Activated T-cell treated with anti-CD3 and anti-CD28 coated beads, Interleukin-2, amount 50 U/mL, for 1 hour (primary cell): ENCODE data around the gene GAP43.

Source experiments
- DNase-seq: peaks from one replicate; pipeline ENCODE4 v3.0.0-alpha.2; 2020

Gene GAP43

GRCh38 chr3:115623044-115623868, at the start of gene GAP43:
Gene GAP43, plus strand, starts transcription at chr3:115623510. Its CDS starts 180 bp downstream, at chr3:115623690.
- DNase-seq: no peak

DNA sequence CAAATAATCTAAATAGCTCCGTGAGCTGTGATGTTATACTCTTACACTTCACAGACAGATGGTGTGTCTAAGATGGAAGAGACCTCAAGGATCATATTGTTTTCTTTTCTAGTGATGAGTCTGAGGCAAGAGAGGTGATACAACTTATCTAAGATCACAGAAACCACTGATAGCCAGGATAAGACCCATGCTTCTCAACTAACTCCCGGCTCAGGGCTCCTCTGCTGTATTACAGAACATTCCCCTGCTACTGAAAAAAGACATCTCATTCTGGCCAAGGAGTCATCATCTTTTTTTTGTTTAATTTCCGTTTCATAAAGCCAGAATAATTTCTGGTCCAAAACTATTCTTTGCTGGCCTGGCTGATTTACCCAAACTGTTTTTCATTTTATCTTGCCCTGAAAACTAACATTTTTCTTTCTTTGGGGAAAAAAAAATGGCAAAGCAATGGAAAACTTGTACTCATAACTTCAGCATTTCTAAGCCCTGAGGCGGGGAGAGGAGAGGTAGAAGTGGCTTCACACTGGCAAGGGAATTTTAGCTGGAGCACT, 46.9 kb upstream of the GAP43 start:
- no peak for DNase-seq

DNA sequence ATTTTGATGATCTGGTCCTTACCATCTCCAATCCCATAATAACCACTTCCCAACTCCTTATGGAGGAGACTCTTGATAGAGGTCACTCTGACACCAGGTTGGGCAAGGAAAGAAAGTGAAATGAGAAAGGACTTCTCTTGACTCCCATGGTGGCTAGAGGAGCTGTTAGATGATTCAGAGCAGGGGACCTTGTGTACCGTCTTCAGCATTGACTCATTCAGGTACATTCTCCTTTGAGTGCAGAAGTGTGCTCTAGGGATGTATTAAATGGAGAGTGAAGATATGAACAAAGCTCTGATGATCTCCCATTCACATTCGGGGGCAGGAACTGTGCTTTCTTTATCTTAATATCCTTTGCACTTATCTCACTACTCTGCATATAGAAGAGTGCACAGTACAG, 46.3 kb upstream of the GAP43 start:
- DNase-seq: no peak

DNA sequence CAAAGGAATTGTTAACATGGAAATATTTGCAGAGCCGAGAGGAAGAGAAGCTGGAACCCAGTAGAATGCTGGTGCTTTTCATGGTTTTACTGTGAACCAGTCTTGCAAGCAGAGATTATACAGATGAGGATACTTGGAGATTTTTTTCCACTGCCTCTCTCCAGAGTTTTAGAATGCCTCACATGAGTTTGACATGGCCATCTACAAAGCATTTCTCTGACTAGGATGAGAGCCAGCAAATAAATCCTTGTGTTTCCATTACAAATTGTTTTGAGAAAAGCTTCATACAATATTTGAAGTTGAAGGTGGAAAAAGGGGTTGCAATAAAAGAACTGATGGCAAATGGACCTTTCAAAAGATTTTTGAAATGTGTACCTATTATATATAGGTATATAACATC, 45.0 kb upstream of the GAP43 start:
- no peak for DNase-seq

- no peak for DNase-seq
These were observed 42.7 kb upstream of the GAP43 start for GRCh38 chr3:115580566-115580965.

DNA sequence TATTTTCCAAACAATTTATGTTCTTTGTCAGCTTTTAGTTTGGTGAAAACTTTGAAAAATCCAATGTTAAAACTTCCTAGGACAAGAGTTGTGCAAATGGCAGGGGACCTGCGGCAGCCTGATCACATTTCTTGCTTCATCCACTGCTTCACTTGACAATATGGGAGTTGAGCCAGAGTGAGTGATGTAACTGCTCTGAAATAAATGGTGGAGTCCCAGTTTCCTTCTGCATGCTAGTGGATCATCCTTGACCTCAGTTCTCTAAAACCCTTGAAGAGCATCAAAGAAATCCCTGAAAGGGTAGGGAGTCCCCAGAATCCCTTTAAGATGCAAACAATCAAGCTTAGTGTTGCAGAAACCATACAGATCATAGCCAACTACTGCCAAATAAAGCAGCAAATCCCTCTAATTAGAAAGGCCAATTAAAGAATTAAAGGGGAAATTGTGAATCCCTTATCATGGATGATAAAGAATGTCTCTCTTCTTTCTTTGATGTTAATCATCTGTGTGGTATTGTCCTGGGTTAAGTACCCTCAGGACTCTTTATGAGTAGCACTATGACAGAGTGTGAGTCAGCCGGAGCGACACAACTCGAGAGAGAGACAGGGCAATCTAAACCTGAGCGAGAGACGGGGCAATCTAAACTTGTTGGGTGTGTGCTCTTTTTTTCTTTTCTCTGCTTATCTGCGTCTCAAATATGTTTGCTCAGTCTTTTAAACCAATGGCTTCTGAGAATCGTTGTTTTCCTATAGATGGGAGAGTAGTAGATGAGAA, 41.8 kb upstream of the GAP43 start:
- no peak for DNase-seq

DNA sequence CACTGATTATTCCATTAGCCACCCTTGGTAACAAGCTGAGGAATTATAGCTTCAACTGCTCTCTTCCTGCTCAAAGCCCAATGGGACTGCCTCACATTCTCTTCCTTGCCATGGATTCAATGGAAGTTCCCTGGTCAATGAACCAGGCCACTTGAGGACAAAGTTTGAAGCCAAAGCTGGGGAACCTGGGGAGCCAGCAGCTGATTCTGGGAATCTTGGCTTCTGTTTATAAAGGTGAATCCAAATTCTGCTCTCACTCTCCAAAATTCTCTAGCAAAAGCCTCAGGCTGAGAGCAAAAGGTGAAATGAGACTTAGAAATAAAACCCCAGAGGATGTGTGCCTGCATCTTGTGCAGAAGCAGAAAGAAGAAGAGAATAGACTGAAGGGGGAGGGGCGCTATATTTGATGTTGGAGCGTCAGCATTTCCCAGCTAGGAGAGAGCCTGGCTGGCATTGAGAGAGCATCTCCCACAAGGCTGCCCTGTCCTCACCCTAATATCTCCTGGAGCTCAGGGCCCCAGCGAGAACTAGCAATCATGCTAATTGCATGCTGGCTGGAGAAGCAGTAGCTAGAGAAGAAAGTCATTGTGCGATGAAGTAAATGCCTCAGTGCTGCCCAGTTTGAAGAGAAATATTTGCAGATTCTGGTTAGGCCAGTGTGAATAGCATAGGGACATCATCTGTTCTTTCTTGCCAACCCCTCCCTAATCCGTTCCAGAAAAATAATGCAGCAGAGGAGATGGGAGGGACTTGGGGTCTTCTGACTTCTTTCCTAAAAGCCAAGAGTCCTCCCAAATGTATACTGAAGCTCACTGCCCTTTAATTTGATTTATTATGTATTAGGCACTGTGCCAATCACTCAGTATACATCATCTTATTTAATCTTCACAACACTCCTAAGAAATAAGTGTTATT, 34.9 kb upstream of the GAP43 start:
- DNase-seq: no peak

- DNase-seq: no peak
These were observed 32.4 kb upstream of the GAP43 start for GRCh38 chr3:115590873-115591272.

GRCh38 chr3:115595611-115596275, 27.6 kb upstream of the GAP43 start:
- DNase-seq: no peak

DNA sequence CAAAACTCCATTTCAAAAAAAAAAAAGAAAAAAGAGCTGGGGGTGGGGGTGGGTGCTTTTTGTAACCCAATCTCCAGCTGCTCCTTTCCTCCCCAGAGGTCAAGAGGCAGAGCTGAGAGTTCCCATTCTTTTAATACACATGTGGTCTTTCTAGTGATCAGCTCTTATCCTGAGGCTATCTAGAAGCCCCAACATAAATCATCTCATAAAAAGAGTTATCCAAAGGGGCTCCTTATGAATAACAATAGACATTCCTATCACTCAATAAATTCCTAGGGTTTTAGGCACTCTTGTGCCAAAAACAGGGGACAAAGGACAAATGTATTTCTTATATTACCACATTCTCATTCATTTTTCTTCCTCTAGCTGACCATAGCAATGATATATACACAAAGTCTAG, 25.1 kb upstream of the GAP43 start:
- DNase-seq: no peak

DNA sequence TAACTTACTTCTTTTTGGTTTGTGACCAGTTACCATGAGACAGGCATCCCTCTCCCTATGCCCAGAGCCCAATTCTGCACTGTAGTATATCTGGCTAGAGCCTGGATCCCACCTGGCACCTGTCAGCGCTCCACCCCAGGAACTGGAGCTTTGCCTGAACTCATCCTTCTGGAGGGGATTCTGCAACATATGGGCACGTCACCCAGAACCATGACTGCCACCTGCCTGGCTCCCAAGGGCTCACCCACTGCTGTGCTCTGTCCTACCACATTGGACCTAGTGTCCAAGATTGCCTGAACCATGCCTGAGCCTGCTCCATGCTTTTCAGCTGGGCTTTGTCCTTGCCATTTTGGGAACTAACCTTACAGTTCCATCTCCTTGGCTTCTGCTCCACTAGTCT, 21.1 kb upstream of the GAP43 start:
- no peak for DNase-seq

- no peak for DNase-seq
These were observed 11.7 kb upstream of the GAP43 start for GRCh38 chr3:115611630-115612029.

- DNase-seq: no peak
These were observed 8.1 kb upstream of the GAP43 start for GRCh38 chr3:115615001-115615814.

GRCh38 chr3:115616461-115616860, 6.8 kb upstream of the GAP43 start:
- no peak for DNase-seq

DNA sequence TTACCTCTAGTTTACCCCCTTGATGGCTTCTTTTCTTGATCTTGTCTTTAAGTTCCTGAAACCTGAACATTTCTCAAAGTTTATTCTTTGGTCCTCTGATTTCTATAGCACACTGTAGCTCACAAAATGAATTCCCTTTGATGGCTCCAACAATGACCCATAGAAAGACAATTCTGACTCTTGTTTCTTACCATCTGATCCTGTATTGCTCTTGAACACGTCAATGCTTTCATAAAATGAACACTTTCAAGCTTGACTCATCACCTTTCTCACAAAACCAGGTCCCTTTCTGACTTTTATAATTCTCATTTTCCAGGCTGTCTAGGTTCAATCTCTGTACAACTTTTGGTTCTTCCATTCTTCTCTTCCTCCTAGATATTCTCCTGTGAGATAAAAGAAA, 5.7 kb upstream of the GAP43 start:
- no peak for DNase-seq

DNA sequence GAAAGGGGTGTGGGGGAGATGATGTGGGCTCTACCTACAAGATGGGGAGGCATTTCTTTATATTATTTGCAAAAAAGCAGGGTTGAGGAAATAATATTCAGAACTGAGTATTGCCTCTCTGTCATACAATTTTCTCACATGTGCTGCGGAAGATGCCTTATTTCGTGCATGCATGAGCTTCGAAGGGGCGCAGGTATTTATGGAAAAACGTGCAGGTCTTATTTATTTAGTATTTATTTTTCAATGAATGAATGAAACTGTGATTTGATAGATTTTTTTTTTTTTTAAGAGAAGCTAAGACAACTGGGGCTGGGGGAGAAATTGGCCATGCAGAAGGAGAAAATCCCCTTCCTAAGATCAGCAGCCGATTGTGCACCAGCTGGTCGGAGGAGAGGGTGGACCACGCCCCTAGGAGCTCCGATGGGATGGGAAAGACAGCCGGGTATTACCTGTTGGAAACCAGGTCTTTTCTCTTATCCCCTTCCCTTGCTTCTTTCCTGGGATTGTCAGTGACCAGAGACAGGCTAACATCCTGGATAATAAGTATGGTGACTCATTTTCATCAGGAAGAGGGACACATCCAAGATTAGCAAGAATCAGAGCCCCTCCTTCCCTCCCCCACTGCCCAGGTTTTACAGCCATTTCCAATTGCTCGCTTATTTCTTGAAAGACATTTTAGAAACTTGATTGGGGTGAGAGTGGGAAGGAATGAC, 875 bp downstream of the GAP43 start:
- no peak for DNase-seq

- no peak for DNase-seq
These were observed 1.6 kb downstream of the GAP43 start for GRCh38 chr3:115624901-115625300.

DNA sequence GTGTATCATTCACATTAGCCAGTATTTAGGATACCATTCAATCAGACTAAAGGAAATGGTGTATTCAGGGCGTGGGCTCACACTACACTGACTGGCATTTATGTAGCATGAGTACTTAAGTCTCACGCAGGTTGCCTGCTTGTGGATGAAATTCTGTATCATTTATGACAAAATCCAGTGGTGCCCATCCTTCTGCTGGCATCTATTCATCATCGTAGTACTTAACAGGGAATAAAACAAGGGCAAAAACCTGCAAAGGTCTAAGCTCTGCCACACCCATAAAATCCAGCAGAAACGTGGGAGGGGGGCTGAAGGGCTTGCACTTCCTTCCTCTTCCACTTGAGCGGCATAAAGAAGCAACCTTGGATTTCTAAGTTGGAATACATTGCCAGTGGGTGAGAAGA, 2.7 kb downstream of the GAP43 start:
- DNase-seq: no peak

DNA sequence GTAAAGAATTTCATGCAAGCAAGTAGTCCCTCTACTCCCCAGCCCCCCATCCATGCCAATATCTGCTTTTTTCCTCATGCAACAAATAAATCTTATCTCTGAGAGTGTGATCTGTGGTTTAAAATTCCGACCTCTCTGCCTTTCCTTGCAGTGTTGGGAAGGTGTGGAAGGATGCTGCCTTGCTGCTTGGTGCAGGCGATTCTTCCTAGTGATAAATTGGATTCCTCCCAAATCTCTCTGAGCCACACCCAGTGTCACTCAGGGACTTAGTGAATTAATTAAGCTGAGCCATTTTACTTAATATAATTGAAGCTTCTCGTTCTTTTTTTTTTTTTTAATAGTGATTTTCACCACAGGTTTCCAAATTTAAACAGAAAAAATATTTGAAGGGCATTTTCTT, 3.4 kb downstream of the GAP43 start:
- no peak for DNase-seq

GRCh38 chr3:115627180-115628074, 4.1 kb downstream of the GAP43 start:
- no peak for DNase-seq
